D721Med (cell line): ENCODE results near the gene RNF145.
"Not testable (repeated sequence)": the region's sequence is repeated elsewhere in the genome, so short reads cannot be mapped to it uniquely, and the experiment has no call there.

ENCODE experiments used
- DNase-seq: peaks from one replicate; pipeline ENCODE4 v3.0.0; 2011; ENCODE audit warnings: low spot score; ENCODE audit not compliant: insufficient read length
- FAIRE-seq: peaks from 2 replicates; lab custom pipeline; 2011; peaks lifted over from hg19 to GRCh38; lab: Jason Lieb, UNC
- TF ChIP-seq, protein P1 (sequence below): IDR thresholded peaks from 2 replicates; pipeline ENCODE4 v1.5.1; 2012; ENCODE audit warnings: mild to moderate bottlenecking, control low read depth; ENCODE audit not compliant: insufficient read depth; ENCODE audit errors: missing control alignments

Gene RNF145

DNA sequence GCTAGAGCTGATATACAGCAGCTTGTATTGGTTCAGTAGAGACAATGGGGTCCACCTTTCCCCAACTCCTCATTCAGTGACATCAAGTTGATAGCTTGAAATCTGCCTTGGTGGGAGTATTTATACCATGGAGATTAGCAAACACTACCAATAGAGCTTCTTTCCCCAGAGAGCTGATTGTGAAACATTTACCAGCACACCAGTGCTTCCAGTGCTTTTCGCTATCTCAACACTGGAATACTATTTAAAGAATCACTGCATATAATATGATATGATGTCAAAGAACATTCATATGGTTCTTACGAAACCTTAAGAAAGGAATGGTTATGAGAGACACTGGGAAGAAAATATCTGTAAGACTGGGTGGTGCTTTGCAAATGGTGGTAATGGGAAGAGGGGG, 21.8 kb upstream of the RNF145 start:
- DNase-seq (no peak), FAIRE-seq (no peak)
- TF ChIP-seq, protein P1, sequence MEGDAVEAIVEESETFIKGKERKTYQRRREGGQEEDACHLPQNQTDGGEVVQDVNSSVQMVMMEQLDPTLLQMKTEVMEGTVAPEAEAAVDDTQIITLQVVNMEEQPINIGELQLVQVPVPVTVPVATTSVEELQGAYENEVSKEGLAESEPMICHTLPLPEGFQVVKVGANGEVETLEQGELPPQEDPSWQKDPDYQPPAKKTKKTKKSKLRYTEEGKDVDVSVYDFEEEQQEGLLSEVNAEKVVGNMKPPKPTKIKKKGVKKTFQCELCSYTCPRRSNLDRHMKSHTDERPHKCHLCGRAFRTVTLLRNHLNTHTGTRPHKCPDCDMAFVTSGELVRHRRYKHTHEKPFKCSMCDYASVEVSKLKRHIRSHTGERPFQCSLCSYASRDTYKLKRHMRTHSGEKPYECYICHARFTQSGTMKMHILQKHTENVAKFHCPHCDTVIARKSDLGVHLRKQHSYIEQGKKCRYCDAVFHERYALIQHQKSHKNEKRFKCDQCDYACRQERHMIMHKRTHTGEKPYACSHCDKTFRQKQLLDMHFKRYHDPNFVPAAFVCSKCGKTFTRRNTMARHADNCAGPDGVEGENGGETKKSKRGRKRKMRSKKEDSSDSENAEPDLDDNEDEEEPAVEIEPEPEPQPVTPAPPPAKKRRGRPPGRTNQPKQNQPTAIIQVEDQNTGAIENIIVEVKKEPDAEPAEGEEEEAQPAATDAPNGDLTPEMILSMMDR: no peak

DNA sequence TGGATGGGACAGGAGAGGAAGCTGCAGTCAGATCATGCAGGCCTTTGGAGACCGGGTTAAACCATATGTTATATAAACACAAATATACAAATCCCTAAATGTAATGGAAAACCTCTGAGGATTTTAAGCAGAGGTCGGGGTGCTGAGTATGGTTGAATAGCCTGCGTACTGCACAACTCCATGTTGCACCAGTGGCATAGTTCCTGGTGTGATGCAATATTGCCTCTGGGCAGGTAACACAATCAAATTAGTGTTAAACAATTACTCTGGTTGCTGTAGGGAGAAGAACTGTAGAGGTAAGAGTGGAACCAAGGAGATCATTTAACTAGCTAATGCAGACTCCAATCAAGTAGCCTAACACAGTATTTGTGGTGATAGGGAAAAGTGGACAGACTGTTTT, 21.3 kb upstream of the RNF145 start:
- no peak for DNase-seq
- TF ChIP-seq, protein P1: no peak
- no peak for FAIRE-seq

DNA sequence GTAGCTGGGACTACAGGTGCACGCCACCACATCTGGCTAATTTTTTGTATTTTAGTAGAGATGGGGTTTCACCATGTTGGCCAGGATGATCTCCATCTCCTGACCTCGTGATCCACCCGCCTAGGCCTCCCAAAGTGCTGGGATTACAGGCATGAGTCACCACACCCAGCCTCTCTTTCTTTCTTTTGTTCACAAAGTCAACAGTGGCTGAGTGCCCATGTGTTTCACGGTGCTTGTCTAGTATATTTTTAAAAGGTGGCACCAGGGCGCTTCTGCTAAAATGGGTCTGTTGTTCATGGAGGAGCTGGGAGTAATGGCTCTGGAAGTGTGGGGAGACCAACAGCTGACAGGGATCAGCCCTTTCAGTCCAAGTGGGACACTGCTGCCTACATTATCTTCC, 18.7 kb upstream of the RNF145 start:
- not testable (repeated sequence) for DNase-seq, FAIRE-seq

DNA sequence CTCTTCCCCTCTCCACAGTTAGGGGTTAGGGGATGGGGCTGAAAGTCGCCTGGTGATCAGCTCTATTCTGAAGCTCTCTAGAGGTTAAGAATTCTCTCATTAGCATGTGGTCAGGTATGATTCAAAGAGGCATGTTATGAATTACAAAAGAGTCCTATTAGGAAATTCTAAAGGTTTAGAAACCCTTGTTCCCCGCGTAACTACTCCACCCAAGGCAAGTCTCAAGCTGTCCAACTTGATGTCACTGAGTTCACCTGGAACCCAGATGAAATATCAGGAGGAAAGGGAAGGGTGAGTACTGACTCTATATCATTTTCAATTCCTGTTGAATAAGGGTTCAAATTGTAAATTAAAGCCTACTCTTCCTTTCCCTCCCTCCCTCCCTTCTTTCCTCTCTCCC, 18.1 kb upstream of the RNF145 start:
- no peak for DNase-seq
- no peak for FAIRE-seq
- TF ChIP-seq, protein P1: no peak

DNA sequence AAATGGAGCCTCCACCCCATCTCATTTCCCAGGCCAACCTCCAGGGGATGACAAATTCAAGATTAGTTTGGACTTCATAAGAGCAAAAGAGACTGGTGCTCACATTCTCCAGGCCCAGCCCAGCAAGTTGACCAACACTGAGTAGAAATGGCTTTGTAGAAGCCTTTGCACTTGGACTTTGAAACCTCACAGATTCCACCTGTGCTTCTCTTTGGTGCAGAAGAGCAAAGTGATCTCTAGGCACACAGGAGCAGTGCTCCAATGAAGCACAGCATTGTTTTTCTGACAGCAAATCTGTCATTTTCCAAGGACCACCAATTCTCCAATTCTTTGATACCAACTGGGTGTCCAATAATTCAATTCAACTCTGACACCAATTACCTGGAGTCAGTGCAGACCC, 17.1 kb upstream of the RNF145 start:
- no peak for FAIRE-seq
- no peak for DNase-seq
- TF ChIP-seq, protein P1: no peak

DNA sequence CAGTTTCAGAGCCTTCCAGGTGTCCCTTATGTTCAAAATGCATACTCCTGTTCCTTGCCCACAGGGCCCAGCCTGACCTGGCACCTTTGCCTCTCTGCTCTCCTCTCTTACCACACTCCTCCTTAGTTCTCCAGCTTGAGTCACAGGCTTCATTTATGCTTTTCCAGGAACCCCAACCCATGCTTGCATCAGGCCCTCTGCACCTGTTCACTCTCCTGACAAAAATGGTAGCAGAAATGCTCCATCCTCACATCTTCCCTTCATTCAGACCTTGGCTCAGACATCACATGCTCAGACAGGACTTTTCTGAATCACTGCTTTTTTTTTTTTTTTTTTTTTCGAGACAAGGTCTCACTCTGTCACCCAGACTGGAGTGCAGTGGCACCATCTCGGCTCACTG, 15.1 kb upstream of the RNF145 start:
- DNase-seq (no peak), FAIRE-seq (no peak)
- TF ChIP-seq, protein P1: no peak

DNA sequence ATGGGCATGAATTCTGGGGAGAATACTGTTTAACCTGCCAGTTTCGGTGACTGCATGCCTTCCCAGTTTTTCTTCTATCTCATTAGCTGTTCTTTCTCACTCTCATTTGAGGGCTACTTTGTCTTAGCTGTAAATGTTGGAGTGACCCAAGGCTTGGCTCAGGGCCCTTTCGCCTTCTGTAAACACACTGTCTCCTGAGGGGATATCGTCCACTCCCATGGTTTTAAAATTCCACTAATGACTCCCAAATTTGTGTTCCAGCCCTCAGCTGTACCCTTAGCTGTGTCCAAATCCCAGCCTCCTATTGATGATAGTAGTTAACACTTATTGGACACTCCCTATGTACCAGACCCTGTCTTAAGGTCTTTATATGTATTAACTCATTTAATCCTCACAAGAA, 14.1 kb upstream of the RNF145 start:
- DNase-seq: no peak
- FAIRE-seq: no peak
- TF ChIP-seq, protein P1: no peak

DNA sequence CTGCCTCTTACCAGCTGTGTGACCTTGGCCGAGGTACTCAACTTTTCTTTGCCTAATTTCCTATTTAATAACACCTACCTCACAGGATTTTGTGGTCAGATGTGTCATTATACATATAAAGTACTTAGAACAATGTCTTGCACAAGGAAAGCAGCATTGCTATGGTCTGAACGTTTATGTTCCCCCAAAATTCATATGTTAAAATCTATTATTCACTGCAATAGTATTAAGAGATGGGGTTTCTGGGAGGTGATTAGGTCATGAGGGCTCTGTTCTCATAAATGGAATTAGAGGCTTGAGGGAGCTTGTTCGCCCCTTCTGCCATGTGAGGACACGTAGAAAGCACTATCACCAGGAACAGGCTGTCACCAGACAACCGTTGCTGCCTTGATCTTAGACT, 10.9 kb upstream of the RNF145 start:
- TF ChIP-seq, protein P1: no peak
- FAIRE-seq (no peak), DNase-seq (no peak)
